CD4-positive, alpha-beta T cell treated with Interleukin-12 subunit alpha and Interleukin-12 subunit beta, for 1 hour (primary cell): ENCODE data around the gene CMTM6.
A peak's percentile ranks its signal among the peaks of the same experiment; 100 is the strongest.
"Not testable (repeated sequence)": the region's sequence is repeated elsewhere in the genome, so short reads cannot be mapped to it uniquely, and the experiment has no call there.

Experiments
- DNase-seq: peaks from one replicate; pipeline ENCODE4 v3.0.0-alpha.2; 2020

The CMTM6 gene, protein sequence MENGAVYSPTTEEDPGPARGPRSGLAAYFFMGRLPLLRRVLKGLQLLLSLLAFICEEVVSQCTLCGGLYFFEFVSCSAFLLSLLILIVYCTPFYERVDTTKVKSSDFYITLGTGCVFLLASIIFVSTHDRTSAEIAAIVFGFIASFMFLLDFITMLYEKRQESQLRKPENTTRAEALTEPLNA

DNA sequence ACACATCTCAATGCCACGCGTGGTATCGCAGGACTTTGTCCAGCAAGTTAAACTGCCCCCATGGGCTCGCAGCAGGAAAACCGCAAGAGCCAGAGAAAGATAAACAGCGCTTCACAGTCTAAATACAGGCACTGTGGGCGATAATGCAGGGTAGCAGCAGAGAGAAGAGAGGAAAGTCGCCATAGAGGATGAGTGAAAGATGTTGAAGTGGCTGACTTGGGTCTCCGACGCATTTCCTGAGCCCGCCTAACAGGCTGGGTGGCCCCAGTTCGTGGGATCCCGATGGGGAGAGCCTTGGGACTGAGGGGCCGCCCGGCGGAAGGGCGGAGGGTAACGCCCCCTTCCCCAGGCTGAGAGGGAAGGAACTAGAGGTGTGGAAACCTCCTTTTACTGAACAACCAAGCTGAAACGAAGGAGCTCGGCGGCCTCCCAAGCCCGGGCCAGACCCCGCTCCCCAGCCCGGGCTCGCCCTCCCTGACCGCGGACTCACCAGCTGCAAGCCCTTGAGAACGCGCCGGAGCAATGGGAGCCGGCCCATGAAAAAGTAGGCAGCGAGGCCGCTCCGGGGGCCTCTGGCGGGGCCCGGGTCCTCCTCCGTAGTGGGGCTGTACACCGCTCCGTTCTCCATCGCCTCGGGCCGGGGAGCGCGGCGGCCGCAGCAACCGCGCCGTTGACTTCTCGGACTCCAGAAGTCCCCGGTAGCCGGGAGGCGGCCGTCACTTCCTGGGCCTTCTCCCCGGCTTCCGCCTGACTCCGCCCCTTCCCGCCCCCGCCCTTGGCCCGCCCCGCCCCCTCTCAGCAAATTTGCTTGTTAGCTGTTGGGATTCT, at the start of gene CMTM6:
Gene CMTM6 (minus strand): TSS at position 735 of the 828 bp plus-strand sequence. CDS start 107 bp downstream, at position 628.
- DNase-seq: peak; percentile 80

DNA sequence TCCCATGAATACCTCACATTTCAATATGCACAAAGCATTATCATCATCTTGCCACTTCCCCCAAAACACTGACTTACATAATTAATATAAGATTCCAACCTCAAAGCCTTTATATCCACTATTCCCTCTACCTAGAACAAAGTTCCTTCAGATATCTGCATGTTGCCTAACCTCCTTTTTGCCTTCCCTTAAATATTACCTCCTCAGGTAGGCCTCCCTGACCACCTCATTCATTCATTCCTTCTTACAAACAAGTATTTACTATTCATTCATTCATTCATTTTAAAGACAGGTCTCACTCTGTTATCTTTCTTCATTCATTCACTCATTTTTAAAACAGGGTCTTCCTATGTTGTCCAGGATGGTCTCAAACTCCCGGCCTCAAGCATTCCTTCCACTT, 49.4 kb upstream of the CMTM6 start:
- no peak for DNase-seq

DNA sequence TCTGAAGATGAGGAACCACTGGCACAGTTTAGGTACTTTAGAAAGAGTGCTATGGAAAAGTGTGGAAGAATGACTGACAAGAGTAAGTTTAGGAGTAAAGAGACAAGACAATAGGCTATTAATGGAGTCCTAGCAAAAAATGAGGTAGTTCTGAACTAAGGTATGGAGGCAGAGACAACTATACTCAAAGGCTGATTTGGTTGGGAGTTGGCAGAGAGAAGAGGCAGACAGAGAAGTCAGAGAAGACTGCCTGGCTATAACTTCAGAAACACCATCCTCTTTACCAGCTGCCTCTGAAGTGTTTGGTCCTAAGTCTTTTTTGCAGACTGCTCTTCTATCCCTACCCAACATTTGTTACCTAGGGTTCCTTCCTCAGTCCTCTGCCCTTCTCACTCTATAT, 48.8 kb upstream of the CMTM6 start:
- DNase-seq: no peak

DNA sequence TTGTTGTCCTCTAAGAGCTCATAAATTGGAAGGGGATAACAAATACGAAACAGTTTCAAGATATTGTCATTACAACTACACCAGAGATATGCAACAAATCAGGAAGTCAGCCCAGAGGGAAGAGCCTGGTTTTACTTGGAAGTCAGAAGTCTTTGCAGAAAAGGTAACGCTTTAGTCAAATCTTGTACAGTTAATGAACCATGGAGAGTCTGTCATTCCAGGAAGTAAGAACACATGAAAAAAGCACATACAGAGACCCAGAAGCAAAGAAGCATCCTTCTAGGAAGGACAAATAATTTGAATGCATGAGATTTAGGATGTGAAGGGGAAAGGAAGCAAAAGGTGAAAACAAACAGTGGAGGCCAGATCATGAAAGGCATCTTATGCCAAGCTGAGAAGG, 48.4 kb upstream of the CMTM6 start:
- DNase-seq: no peak

DNA sequence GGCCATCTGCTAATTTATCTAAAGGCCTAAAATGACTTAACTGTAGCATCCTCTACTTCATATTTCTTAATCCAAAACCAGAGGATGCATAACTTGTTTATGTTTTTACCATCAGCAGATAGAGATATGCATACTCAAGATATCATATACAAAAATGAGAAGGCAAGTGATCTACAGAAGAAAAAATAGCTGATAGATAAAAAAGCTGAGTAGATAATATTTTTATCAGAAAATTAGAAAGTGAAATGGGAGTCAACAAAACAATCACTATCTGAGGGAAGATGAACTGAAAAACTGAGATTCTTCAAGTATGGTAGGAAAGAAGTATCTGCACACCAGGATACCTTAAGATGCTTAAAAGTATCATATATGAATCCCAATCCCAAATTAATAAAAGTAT, 42.7 kb upstream of the CMTM6 start:
- no peak for DNase-seq

DNA sequence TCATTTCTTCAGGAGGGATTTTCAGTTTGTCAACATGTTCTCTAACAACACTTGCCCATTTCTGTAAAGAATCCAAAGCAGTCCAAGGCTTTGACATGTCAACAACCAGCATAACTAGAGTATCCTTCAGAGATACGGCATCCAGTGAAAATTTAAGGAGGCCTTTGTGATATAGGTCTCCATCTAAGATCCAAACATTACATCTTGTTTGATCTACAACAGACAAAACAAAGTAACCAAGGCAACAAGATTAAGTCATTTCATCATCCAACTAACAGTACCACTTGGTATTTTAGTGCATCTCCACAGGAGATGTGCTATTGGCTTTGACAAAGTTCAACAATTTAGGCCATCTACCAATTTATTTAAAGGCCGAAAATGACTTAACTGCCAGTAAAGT, 42.2 kb upstream of the CMTM6 start:
- no peak for DNase-seq

DNA sequence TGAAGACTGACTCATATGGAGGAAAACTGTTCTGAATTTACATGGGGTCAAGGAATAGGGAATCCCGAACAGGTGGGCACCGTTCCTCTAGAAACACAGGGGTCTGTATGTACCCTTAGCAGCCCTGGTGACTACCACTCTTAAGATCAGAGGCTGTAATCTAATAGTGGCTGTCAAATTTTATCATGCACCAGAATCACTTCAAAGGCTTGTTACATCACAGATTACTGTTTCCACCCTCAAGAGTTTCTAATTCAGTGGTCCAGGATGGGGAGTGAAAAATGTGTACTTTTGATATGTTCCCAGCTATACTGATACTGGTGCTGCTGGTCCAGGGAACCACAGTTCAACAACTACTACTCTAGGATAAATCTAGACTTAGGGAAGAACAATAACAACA, 40.2 kb upstream of the CMTM6 start:
- DNase-seq: no peak

DNA sequence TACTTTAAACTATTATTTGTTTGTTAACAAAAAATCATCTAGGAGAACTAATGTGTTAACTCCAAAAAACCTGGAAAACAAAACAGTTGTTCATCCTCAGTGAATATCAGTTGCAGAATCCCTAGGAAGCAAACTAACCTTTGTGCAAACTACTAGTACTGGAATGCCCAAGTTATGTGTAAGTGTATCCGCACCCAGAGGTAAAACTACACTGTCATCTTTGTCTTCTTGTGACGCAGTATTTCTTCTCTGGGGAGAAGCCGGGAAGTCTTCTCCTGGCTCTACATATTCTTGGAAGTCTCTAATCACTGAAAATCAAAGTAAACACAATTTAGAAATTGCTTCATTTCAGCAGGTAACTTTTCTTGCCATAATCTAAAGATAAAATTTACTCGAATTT, 38.2 kb upstream of the CMTM6 start:
- DNase-seq: no peak

DNA sequence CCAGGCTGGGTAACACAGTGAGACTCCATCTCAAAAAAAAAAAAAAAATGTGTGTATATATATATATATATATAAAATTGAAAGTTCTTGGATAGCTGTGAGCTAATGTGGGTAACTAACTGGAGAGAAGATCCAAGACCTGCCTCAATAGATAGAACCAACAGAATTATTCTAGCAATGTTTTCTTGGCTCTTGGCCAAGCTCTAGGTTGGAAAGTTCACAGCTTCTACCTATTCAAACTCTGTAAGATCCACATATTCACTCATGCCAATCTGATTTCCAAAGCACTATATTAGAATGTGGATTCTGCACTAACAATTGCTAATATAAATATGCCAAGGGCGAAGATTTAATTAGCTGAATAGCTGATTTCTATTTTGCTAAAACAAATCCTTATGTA, 29.8 kb upstream of the CMTM6 start:
- no peak for DNase-seq

DNA sequence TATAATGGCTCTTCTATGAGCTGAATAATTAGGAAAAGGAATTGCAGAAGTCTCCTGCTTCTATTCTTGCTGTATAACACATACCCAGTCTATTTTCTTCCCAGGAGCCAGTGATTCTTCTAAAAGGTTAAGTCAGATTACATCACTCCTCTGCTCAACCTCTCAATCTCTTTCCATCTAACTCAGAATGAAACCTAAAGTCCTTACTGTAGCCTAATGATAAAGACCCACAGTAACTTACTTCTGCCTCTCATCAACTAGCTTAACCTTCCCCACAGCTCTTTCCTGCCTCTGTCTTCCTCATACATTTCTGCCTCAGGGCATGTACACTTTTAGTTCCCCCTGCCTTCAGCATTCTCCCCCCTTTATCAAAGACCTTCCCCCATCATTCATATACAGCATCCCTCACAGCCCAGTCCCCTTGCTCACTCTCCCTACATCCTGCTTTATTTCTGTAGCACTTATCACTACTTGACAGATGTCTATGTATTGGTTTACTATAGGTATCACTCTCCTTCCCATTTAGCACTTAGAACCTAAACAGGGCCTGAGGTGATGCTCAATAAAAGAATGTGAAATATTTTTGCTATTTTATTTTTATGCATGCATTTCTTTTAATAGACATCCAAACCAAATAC, 28.5 kb upstream of the CMTM6 start:
- DNase-seq: no peak

DNA sequence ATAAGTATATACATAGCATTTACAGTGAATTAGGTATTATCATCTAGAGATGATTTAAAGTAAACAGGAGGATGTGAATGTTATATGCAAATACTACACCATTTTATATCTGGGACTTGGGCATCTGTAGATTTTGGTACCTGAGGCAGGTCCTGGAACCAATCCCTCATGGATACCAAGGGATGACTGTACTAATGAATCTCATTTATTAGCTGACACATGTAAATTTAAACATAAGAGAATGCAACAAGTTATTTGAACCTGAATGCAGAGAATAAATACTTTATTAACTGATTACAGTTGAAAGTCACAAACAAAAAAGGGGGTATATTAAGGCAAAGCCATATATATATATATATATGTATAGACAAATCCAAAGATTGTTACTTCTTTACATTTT, 23.1 kb upstream of the CMTM6 start:
- no peak for DNase-seq

DNA sequence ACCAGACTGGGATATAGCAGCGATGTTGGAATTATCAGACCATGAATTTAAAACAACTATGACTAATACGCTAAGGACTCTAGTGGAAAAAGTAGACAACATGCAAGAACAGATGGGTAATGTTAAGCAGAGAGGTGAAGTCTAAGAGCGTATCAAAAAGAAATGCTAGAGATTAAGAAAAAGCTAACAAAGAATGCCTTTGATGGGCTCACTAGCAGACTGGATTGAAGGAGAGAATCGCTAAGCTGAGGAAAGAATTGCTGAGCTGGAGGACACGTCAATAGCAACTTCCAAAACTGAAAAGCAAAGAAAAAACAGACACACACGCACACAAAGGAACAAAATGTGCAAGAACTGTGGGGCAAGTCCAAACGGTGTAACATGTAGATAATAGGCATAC, 20.0 kb upstream of the CMTM6 start:
- DNase-seq: no peak

DNA sequence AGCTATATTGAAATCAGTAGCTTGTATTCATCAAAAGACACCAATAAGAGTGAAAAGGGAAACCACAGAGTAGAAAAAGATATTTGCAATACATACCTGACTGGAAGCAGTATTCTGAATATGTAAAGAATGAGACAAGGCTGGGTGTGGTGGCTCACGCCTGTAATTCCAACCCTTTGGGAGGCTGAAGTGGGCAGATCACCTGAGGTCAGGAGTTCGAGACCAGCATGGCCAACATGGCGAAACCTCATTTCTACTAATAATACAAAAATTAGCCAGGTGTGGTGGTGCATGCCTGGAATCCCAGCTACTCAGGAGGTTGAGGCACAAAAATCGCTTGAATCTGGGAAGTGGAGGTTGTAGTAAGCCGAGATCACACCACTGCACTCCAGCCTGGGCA, 16.3 kb upstream of the CMTM6 start:
- DNase-seq: not testable (repeated sequence)

DNA sequence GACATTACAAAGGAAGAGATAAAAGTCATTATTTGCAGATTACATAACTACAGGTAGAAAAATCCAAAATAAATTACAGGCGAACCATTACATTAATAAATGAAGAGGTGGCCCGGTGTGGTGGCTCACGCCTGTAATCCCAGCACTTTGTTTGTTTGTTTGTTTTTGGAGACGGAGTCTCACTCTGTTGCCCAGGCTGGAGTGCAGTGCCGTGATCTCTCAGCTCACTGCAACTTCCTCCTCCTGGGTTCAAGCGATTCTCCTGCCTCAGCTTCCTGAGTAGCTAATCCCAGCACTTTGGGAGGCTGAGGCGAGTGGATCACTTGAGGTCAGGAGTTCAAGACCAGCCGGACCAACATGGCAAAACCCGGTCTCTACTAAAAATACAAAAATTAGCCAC, 14.1 kb upstream of the CMTM6 start:
- not testable (repeated sequence) for DNase-seq

DNA sequence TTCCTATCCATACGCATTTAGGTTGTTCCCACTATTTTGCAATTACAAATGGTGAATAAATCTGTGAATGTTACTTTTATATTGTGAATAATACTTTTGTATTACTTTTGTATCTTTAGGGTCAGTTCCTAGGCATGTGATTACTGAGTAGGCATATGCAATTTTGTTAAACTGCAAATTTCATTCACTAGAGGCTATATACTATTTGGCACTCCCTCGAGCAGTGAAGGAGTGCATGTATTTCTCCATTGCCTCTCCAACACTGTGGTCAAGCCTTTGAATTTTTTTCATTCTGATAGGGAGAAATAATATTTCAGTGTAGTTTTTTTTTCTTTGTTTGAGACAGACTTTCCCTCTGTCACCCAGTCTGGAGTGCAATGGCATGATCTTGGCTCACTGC, 8.4 kb upstream of the CMTM6 start:
- DNase-seq: no peak

DNA sequence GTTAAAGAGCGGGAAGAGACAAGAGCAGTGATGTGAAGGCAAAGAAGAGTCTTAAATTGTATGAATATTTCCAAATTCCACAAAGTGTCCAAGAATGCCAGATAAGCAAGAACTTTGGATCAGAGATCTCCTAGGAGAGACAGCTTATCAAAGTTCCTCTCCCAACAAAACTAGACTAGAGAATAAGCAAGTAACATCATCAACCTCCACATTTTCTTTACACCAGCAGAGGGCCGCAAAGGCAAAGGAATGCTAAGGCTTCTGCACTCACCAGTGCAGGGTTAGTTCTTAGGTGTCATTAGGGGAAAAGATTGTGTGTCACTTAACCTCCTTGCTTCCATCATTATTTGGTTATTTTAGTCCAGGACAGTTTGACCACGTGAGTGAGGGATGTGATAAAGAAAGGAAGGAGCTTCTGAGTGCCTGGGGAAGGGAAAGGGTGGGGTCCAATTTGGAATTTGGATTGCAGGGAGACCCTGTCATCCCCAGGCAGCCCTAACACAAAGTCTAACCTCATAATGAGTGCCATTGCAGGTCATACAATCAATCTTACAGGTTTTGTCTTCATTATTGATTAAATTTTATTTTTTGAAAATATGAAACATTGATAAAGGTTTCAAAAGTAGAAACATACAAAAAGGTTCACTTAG, 7.5 kb upstream of the CMTM6 start:
- peak; percentile 72 for DNase-seq

DNA sequence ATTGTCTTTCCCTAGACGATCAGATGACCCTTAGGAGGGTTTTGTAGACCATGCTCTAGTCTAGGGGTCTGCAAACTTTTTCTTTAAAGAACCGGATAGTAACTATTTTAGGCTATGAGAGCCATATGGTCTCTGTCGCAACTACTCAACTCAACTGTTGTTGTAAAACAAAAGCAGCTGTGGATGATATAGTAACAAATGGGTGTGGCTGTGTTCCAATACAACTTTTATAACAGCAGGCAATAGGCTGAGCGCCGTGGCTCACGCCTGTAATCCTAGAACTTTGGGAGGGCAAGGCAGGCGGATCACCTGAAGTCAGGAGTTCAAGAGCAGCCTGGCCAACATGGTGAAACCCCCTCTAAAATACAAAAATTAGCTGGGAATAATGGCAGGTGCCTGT, 6.1 kb upstream of the CMTM6 start:
- no peak for DNase-seq

DNA sequence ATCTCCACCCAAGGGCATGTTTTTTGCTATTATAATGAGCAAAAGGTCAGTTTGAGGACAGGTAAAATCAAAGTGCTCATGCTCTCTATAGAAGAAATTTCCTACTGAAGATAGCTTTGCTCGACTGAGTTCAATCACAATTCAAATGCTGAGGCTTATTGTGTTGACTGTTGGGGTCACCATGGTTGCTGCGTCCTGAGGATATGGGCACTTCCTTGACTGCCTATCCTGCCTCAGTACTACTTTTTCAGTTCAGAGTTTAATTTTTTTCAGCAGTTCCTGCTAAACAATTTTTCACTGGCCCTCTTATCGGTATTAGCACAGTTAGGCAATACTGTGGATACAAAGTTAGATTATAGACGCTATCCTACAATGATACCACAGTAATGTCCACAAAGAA, 3.8 kb upstream of the CMTM6 start:
- no peak for DNase-seq

DNA sequence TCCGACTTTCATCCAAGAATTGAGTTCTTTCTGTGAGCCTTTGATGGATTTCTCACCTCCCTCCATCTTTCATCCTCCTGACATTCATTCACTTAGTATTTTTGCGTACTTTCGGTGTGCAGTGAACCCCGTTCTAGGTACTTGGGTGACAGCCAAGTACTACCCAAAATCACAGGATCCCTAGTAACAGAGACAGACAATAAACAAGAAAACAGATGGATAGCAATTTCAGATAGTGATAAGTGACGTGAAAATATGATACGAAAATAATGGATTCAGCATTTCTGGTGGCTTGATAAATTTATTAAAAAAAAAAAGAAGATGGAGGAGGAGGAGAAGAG, 264 bp upstream of the CMTM6 start:
- DNase-seq: no peak

DNA sequence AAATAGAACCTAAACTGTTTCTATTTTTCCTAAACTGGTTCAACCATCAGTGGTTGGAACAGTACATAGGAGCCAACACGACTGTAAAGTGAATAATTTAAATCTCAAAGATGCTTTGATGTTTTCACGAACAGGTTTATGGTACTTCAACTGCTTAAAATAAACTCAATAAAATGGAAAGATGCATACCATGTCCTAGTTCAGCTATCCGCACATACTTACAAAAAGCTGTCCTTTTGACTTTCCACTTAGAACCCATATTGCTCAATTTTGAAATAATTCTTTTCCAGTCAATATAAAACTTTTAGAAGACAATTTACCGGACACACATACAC, 902 bp downstream of the CMTM6 start:
- no peak for DNase-seq

DNA sequence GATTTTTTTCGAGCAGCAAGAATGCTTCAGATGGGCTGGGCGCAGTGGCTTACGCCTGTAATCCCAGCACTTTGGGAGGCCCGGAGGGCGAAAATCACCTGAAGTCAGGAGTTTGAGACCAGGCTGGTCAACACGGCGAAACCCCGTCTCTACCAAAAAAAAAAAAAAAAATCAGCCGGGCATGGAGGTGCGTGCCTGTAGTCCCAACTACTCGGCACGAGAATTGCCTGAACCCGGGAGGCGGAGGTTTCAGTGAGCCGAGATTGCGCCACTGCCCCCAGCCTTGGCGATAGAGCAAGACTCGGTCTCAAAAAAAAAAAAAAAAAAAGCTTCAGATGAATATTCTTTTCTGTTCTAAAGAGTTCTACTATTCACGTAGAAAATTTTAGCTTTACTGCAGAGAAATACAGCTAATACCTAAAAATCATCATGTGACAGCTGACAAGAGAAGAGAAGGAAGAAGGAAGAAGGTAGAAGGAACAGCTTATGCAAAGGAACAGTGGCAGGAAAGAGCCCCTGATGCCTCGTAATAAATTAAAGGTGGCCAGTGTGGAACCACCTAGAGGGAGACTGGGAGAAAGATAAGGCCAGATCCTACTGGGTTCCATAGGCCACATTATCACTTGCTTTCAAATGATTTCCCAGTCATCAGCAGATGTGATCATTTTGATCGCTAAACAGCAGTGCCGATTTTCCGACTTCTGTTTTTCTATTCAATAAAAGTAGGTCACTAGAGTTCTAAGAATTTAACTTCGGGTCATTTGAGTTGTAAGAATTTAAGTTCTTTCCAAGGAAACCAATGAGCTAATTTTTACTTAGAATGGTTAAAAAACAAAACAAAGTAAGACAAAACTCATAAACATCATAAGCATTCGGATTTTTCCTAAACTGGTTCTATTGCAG, 1.5 kb downstream of the CMTM6 start:
- DNase-seq: no peak

DNA sequence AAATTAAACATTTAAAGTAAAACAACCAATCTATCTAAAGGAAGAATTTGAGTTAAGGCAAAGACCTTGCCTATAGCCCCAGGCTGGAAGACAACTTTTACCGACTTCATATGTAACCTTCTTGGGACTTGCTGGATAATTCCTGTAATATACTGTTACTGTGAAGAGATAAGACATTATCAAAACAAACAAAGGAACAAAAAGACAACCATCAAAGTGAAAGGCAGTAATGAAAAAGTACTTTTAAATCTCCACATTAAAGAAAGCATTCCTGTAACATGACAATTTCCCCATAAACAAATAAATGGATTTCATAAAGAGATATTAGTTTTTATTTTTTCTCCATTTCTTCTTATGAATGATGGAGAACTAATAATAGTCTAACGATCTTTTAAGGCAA, 2.4 kb downstream of the CMTM6 start:
- no peak for DNase-seq

DNA sequence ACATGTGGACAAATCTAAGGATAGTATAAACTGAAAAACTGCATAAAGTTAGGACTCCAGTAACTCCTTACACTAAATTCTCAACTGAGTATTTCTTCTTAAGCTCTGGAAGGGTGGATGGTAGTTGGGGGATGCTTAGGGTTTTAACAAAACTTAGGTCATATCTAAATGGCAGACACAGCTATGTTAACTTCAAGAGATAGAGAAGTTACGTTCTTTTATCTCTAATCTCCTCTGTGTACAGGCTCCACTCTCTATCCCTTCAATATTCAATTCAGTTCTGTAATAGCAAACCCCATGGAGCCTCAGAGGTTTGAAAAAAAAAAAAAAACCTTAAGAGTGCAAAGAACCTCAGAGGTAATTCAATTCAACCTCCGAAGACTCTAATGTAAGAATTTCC, 3.1 kb downstream of the CMTM6 start:
- DNase-seq: no peak
